ENCODE results near the gene GALNT9. TPM values are rescaled to one million over a fixed set of nuclear protein-coding genes. Genes with fewer than 3 reads are reported as not detected.

The GALNT9 gene
- total RNA-seq, 1 experiment from 2014 or later: 0.44 TPM

GRCh38 chr12:132352896-132353800, 23.8 kb upstream of the GALNT9 start:
- ATAC-seq (no peak), DNase-seq (no peak)
- ChIA-PET POLR2A (ENCODE audit: unreplicated experiment) (no interaction called here), CTCF (no interaction called here)
- intact Hi-C loops (cut with micrococcal nuclease): no loop called here
- Histone ChIP-seq H3F3A (ENCODE audit: low read length, unreplicated experiment) (no peaks in the 10 kb centered on the region), H3K9me2 (replicated peaks; ENCODE audit: low read length) (no peaks in the 10 kb centered on the region; the same call in 1 of the 2 replicates), H3K4me2 (ENCODE audit: low read length) (no peak overlapping the region), H2AFZ (ENCODE audit: low read length) (no peak overlapping the region), H3K4me1 (ENCODE audit: insufficient read depth, low read length) (peaks cover 5% of the 10 kb centered on the region), H3K79me2 (ENCODE audit: low read length) (no peaks in the 10 kb centered on the region), H3K27me3 (ENCODE audit: low read length) (peaks cover 59% of the 10 kb centered on the region), H3K36me3 (ENCODE audit: low read depth, low read length) (no peaks in the 10 kb centered on the region), H4K20me1 (ENCODE audit: low read length) (no peaks in the 10 kb centered on the region), H3K4me3 (ENCODE audit: low read length) (no peak overlapping the region), H3K9ac (ENCODE audit: low read length) (no peak overlapping the region), H3K9me3 (ENCODE audit: low read length) (no peaks in the 10 kb centered on the region), H3K27ac (ENCODE audit: low read length) (no peak overlapping the region)
- no TSS peak for BruUV-seq (replicated peaks)
- TF ChIP-seq EZH2phosphoT487 (IDR thresholded peaks at IDR 0.05; ENCODE audit: borderline replicate concordance, low read length) (no peak), CTCF (conservative IDR thresholded peaks at IDR 0.05; ENCODE audit: low read depth, low read length) (no peak), EZH2 (IDR thresholded peaks at IDR 0.05; ENCODE audit: low read length, unreplicated experiment) (no peak)

DNA sequence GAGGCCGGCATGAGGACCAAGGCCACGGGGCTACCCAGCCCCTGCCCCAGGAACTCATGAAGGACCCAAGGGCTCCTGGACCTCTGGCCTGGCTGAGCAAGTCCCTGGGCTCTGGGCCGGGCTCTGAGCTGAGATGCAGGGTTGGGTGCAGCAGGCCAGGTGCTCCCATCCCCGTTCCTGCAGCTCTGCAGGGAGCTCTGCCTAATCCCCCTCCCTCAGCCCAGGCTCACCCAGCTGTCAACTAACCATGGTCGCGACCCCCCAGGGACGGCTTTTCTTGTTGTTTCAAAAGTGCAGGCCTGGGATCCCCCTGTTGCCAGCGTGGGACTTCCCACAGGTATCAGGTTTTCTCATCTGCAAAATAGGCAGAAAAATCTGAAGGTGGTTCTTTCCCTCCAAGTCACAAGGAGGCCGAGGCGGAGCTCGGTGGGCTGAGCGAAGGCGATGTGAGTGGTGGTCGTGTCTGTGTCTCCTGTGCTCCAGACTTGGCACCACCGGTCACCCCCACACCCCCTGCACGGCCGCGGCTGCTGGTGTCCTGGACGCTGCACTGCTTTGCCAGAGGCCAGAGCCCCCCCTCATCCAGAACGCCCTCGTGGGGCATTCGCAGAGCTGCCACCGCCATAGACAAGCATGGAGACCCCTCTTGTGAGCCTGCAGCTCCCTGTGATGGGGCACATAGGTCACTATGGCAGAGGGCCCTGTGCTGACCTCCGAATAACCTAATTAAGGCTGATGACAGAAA, 22.5 kb upstream of the GALNT9 start:
- H3K9me2 ChIP-seq (replicated peaks; ENCODE audit: low read length): no peaks in the 10 kb centered on the region; the same call in 1 of the 2 replicates
- H4K20me1 ChIP-seq (ENCODE audit: low read length): no peaks in the 10 kb centered on the region
- no peak overlapping the region for H2AFZ ChIP-seq (ENCODE audit: low read length)
- ATAC-seq (no peak), DNase-seq (no peak)
- peaks cover 2% of the 10 kb centered on the region for H3K4me1 ChIP-seq (ENCODE audit: insufficient read depth, low read length)
- H3K4me2 ChIP-seq (ENCODE audit: low read length): no peak overlapping the region
- no TSS peak for BruUV-seq (replicated peaks)
- no peak overlapping the region for H3K9ac ChIP-seq (ENCODE audit: low read length)
- H3K9me3 ChIP-seq (ENCODE audit: low read length): no peaks in the 10 kb centered on the region
- H3K27me3 ChIP-seq (ENCODE audit: low read length): peaks cover 71% of the 10 kb centered on the region
- intact Hi-C loops (cut with micrococcal nuclease): no loop called here
- no peaks in the 10 kb centered on the region for H3F3A ChIP-seq (ENCODE audit: low read length, unreplicated experiment)
- no peaks in the 10 kb centered on the region for H3K36me3 ChIP-seq (ENCODE audit: low read depth, low read length)
- no peak for TF ChIP-seq CTCF (conservative IDR thresholded peaks at IDR 0.05; ENCODE audit: low read depth, low read length)
- TF ChIP-seq EZH2 (IDR thresholded peaks at IDR 0.05; ENCODE audit: low read length, unreplicated experiment): no peak
- TF ChIP-seq EZH2phosphoT487 (IDR thresholded peaks at IDR 0.05; ENCODE audit: borderline replicate concordance, low read length): no peak
- CTCF ChIA-PET: no interaction called here
- no peak overlapping the region for H3K4me3 ChIP-seq (ENCODE audit: low read length)
- no peak overlapping the region for H3K27ac ChIP-seq (ENCODE audit: low read length)
- POLR2A ChIA-PET (ENCODE audit: unreplicated experiment): no interaction called here
- H3K79me2 ChIP-seq (ENCODE audit: low read length): no peaks in the 10 kb centered on the region
